Smooth muscle cell (in vitro differentiated cells): ENCODE data around the gene GKN2. TPM values are rescaled to one million over a fixed set of nuclear protein-coding genes. Genes with fewer than 3 reads are reported as not detected.

Source experiments
- DNase-seq: peaks from one replicate; lab custom pipeline; 2025; ENCODE audit not compliant: unreplicated experiment; lab: John Stamatoyannopoulos, UW
- H2AFZ ChIP-seq: fragments of 200-600 bp; sonication (generic); 2 replicates; pipeline ENCODE4 v1.6.0; 2016; ENCODE audit warnings: antibody characterized with exemption, low read depth, mild to moderate bottlenecking
- H3F3A ChIP-seq: fragments of 200-600 bp; sonication (generic); 2 replicates; pipeline ENCODE4 v1.6.0; 2017; ENCODE audit warnings: antibody characterized with exemption, low read depth
- H3K27ac ChIP-seq: fragments of 200-600 bp; sonication (generic); 2 replicates; pipeline ENCODE4 v1.5.1; 2016; ENCODE audit warnings: low read depth, mild to moderate bottlenecking
- H3K27me3 ChIP-seq: fragments of 200-600 bp; sonication (generic); 2 replicates; pipeline ENCODE4 v1.6.1; 2016; ENCODE audit warnings: low read depth, mild to moderate bottlenecking
- H3K36me3 ChIP-seq: fragments of 200-600 bp; sonication (generic); 2 replicates; pipeline ENCODE4 v1.5.1; 2016; ENCODE audit warnings: low read depth
- H3K4me1 ChIP-seq: fragments of 200-600 bp; sonication (generic); 2 replicates; pipeline ENCODE4 v1.5.1; 2016; ENCODE audit warnings: low read depth
- H3K4me2 ChIP-seq: fragments of 200-600 bp; sonication (generic); 2 replicates; pipeline ENCODE4 v1.6.0; 2016; ENCODE audit warnings: mild to moderate bottlenecking
- H3K4me3 ChIP-seq: fragments of 200-600 bp; sonication (generic); 2 replicates; pipeline ENCODE4 v1.5.1; 2016; ENCODE audit warnings: mild to moderate bottlenecking
- H3K79me2 ChIP-seq: fragments of 200-600 bp; sonication (generic); 2 replicates; pipeline ENCODE4 v1.6.0; 2016; ENCODE audit warnings: low read depth, mild to moderate bottlenecking
- H3K9ac ChIP-seq: fragments of 200-600 bp; sonication (generic); 2 replicates; pipeline ENCODE4 v1.6.0; 2016; ENCODE audit warnings: low read depth
- H3K9me3 ChIP-seq: fragments of 200-600 bp; sonication (generic); replicated peaks from 2 replicates; pipeline ENCODE4 v1.5.1; 2016; ENCODE audit warnings: low read depth
- H4K20me1 ChIP-seq: fragments of 200-600 bp; sonication (generic); 2 replicates; pipeline ENCODE4 v1.6.0; 2016; ENCODE audit warnings: low read depth
- CTCF ChIP-seq: fragments of 200-600 bp; sonication (generic); IDR thresholded peaks from 2 replicates; pipeline ENCODE4 v1.5.1; 2017; ENCODE audit warnings: borderline replicate concordance, mild to moderate bottlenecking, antibody characterized with exemption; ENCODE audit not compliant: insufficient read depth, poor library complexity, severe bottlenecking
- WGBS: methylation state at CpG from one replicate; pipeline ENCODE4 v1.1.7; 2016; ENCODE audit warnings: low lambda C conversion rate; 5-methylcytosine and 5-hydroxymethylcytosine counted together
- polyA plus RNA-seq: library from polyadenylated mRNA; unstranded; fragments of >200 nt; fragmentation: Nextera tagmentation; extraction: Ambion mirVana; gene quantifications from 2 replicates; pipeline ENCODE4 v1.2.1, GENCODE V29; 2016
- total RNA-seq: library from RNA; depleted of rRNA; stranded (reverse); fragments of >200 nt; gene quantifications from 2 replicates; pipeline ENCODE4 v1.2.3, GENCODE V29; 2014

Gene GKN2
- total RNA-seq (not detected in 2 replicates), polyA plus RNA-seq (not detected in 2 replicates)

GRCh38 chr2:68952887-68953521, at the start of gene GKN2:
GKN2 (minus strand) TSS chr2:68952893; CDS start chr2:68952861, 32 bp downstream.
- Histone ChIP-seq H2AFZ (no peak within 1 kb of the TSS), H3F3A (no peaks in the 10 kb centered on the region), H3K27me3 (no peaks in the 10 kb centered on the region), H3K27ac (no peak within 1 kb of the TSS), H3K79me2 (no peaks in the 10 kb centered on the region), H4K20me1 (no peaks in the 10 kb centered on the region), H3K4me3 (no peak within 1 kb of the TSS), H3K9me3 (no peaks in the 10 kb centered on the region), H3K9ac (no peak within 1 kb of the TSS), H3K4me1 (no peaks in the 10 kb centered on the region), H3K4me2 (no peak within 1 kb of the TSS), H3K36me3 (no peaks in the 10 kb centered on the region)
- TF ChIP-seq CTCF, result no peak
- no peak for DNase-seq
- WGBS, result 91% methylated on average over 4 of the region's 4 CpGs

- no peaks in the 10 kb centered on the region for H3K79me2 ChIP-seq
- H3F3A ChIP-seq, result no peaks in the 10 kb centered on the region
- no peaks in the 10 kb centered on the region for H3K27me3 ChIP-seq
- no peak for TF ChIP-seq CTCF
- H3K4me2 ChIP-seq, result no peak overlapping the region
- no peaks in the 10 kb centered on the region for H4K20me1 ChIP-seq
- H3K36me3 ChIP-seq, result no peaks in the 10 kb centered on the region
- DNase-seq, result no peak
- no peak overlapping the region for H3K9ac ChIP-seq
- peaks cover 11% of the 10 kb centered on the region for H3K9me3 ChIP-seq
- no peaks in the 10 kb centered on the region for H3K4me1 ChIP-seq
- no peak overlapping the region for H3K4me3 ChIP-seq
- no peak overlapping the region for H3K27ac ChIP-seq
- H2AFZ ChIP-seq, result no peak overlapping the region
These were observed 49.2 kb upstream of the GKN2 start for GRCh38 chr2:69001879-69002278.

- Histone ChIP-seq H3K36me3 (no peaks in the 10 kb centered on the region), H3K4me2 (peak overlapping the region; percentile 1), H3F3A (no peaks in the 10 kb centered on the region), H3K27ac (no peak overlapping the region), H3K9ac (no peak overlapping the region), H3K27me3 (no peaks in the 10 kb centered on the region), H2AFZ (no peak overlapping the region), H3K79me2 (no peaks in the 10 kb centered on the region), H3K4me3 (no peak overlapping the region), H4K20me1 (no peaks in the 10 kb centered on the region), H3K9me3 (peaks cover 11% of the 10 kb centered on the region), H3K4me1 (no peaks in the 10 kb centered on the region)
- TF ChIP-seq CTCF, result no peak
- DNase-seq, result no peak
These were observed 44.7 kb upstream of the GKN2 start for GRCh38 chr2:68997401-68997800.

GRCh38 chr2:68995916-68996315, 43.2 kb upstream of the GKN2 start:
- Histone ChIP-seq H3K27ac (no peak overlapping the region), H3K4me3 (no peak overlapping the region), H3K79me2 (no peaks in the 10 kb centered on the region), H2AFZ (no peak overlapping the region), H4K20me1 (no peaks in the 10 kb centered on the region), H3K27me3 (no peaks in the 10 kb centered on the region), H3K4me1 (no peaks in the 10 kb centered on the region), H3K36me3 (no peaks in the 10 kb centered on the region), H3F3A (no peaks in the 10 kb centered on the region), H3K9me3 (peaks cover 2% of the 10 kb centered on the region), H3K9ac (no peak overlapping the region), H3K4me2 (no peak overlapping the region)
- 68% methylated on average over 3 of the region's 3 CpGs for WGBS
- DNase-seq, result no peak
- TF ChIP-seq CTCF, result no peak
